T-helper 2 cell (primary cell): Measurements from ENCODE around the gene MVB12B.

Source experiments
- DNase-seq, 5 experiments: peaks; one replicate each; pipeline versions ENCODE4 v3.0.0 to v3.0.0-alpha.2; 2012 to 2022

MVB12B gene

DNA sequence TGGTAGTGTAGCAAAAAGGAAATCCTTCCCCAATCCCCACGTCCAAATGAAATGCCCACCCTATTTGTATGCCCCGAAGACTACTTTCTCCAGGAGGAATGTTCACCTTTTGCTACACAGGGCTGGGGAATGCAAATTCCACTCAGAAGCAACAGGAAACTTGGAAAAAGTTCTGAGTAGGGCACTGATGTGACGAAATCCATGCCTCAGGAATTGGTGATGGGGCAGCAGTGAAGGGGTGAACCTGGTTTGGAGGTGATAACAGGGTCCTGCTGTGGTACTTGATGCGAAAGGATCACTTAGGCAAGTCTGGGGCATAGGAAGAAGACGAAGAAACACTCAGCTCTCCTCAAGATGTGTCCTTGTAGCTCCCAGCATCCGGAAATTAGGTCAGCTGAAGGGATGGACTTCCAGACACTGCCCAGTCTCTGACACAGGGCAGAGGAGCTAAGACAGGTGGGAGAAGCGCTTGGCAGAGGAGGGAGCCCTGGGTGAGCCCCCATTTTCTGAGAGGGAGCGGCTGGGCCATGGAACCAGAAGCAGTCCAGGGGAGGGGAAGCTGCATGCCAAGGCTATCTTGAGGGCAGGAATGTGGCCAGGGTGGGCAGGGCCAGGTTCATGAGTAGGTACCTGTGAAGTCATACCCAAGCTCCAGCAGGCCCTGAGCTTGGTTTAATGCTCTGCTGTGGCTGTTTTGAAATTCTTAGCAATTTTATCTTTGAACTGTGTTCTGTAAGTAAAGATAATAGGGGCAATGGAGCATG, 22.2 kb upstream of the MVB12B start:
- DNase-seq = no peak

DNA sequence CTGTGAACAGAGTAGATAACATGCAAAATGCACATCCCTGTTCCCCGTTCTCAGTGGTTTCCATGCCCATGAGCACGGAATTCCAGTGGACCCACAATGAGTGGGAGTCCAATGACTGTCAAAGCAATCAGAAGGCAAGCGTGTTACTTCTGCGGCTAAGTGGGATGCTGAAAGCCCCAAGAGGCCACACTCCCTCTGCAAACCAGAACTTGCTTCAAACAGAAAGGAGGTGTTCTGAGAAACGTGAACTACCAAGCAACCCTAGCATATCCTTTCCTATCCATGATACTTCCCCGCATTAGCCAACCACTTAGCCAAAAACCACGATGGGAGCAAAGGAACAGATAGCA, 21.7 kb upstream of the MVB12B start:
- no peak for DNase-seq

DNA sequence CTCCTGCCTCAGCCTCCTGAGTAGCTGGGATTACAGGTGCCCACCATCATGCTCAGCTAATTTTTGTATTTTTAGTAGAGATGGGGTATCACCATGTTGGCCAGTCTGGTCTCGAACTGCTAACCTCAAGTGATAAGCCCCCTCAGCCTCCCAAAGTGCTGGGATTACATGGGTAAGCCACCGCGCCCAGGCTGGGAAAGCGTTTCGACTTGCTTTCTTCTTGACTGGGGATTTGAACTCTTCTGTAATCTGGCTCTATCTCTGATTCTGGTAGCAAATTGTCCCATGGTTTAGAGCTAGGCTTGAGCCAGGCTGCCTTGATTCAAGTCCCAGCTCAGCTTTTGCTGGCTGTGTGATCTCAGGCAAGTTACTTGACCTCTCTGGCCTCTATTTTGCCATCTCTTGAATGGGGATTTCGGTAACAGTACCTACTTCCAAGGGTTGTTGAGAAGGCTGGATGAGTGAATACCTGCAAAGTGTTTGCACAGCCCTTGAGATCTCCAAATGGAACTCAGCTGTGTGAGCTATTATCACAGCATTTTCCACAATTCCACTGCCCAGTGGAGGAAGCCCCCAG, 20.5 kb upstream of the MVB12B start:
- no peak for DNase-seq

DNA sequence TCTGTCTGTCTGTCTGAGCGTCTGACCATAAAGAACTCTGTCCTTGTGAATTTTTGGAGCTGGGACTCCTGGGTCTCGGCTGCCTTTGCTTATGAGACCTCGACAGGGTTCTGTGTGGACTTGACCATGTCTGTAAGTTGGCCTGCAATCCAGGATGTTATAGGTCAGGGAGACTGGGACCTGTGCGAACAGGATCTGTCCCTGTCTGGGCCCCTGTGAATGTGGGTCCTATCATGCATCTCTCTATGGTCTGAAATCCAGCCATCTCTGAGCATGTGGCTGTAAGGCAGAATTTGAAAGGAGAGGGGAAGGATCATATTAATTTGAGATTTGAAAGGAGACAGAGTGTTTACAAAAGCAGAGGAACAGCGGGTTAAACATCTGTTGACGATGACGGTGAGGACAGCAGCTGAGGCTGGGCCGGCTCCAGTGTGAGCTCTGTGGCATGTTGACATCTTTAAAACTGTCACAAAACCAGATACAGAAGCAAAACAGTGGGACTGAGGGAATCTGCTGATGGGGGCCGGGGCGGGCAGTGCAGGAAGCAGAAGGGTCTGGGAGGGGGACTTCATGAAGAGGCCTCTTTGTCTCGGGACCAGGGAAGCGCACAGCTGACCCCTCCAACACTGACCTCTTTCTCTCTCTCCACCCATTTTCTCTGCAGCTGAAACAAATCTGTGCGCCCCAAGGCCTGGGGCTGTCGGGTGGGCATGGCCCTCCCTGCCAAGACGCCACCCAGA, 19.1 kb upstream of the MVB12B start:
- no peak for DNase-seq

DNA sequence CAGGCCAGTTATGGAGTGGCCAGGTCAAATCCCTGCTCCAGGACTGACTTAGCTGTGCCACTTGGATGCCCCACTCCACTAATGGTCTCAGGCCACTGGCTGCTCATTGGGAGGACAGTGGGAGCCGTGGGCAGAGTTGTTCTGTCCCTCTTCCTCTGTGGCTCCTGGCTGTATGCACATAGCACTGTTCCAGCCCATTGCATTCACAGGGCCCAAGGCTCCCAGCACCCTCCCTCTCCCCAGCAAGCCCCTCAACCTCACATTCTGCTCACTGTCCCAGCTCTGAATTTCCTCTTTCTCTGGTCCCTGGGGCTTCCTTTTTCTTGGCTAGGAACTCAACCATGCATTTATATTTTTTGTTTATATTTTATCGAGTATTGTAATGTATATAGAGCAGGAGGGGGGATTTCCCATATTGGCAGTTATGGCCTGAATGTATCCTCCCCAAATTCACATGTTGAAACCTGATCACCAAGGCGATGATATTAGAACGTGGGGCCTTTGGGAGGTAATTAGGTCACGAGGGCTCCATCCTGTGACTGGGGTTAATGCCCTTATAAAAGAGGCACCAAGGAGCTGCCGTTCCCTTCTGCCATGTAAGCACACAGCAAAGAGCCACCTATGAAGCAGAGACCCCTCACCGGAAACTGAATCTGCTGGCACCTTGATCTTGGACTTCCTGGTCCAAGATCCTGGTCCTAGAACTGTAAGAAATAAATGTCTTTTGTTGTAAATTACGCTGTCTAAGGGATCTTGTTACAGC, 17.0 kb upstream of the MVB12B start:
- DNase-seq = no peak

DNA sequence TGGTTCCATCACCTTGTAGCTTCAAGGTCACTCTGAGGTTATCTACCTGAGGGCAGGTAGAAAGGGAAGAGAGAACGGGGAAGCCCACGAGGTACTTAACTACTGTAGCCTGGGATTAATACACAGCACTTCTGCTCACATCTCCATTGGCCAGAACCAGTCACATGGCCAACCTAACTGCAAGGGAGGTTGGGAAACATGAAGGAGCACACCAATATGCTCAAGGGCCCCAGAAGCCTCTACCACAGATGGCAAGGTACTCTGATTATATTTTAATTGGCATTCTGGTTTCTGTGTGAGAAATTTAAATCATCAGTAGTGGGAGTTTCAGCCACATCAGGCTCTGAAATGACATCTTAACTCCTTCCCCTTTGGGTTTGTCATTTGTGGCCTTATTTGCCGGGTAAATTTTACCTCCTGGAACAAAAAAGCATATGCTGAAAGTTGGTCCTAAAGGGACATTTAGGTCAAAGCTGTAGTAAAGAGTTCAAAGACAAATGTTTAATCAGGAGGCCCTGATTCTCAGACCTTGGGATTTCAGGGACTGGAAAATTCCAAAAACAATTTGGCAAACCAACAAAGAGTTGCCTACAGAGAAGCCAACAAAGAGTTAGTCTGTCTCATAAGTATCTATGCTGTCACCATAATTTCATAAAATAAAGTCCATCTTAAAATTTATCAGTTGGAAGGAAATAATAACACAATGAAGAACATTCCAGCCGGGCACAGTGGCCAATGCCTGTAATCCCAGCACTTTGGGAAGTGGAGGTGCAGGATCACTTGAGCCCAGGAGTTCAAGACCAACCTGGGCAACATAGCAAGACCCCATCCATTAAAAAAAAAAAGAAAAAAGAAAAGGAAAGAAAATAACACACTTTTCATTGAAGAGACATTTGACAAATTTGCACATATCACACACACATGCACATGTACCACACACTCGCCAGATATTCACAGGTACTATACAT, 13.8 kb upstream of the MVB12B start:
- DNase-seq = no peak

DNA sequence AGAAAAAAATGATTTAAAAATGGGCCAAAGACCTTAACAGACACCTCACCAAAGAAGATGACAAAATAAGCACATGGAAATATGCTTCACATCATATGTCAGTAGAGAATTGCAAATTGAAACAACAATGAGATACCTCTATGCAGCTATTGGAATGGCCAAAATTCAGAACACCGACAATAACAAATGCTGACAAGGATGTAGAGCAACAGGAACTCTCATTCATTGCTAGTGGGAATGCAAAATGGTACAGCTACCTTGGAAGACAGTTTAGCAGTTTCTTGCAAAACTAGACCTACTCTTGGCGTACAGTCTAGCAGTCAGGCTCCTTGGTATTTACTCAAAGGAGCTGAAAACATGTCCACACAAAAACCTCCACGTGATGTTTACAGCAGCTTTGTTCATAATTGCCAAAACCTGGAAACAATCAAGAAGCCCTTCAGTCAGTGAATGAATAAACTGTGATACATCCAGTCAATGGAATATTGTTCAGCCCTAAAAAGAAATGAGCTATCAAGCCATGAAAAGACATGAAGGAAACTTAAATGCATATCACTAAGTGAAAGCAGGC, 10.5 kb upstream of the MVB12B start:
- DNase-seq = no peak

DNA sequence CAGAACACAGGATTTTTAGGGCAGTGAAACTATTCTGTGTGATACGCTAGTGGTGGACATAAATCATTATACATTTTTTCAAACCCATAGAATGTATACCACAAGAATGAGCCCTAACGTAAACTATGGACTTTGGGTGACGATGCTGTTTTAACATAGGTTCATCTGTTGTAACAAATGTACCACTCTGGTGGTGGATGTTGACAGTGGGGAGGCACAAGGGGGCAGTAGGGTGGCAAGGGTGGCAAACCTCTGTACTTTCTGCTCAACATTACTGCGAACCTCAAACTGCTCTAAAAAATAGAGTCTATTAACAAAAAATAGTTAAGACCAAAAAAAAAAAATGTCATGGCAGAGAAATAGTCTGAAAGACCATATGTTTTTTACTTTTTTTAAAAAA, 9.1 kb upstream of the MVB12B start:
- DNase-seq = peak in 3 of 5 experiments; percentile 12 to 73 (median 21)

DNA sequence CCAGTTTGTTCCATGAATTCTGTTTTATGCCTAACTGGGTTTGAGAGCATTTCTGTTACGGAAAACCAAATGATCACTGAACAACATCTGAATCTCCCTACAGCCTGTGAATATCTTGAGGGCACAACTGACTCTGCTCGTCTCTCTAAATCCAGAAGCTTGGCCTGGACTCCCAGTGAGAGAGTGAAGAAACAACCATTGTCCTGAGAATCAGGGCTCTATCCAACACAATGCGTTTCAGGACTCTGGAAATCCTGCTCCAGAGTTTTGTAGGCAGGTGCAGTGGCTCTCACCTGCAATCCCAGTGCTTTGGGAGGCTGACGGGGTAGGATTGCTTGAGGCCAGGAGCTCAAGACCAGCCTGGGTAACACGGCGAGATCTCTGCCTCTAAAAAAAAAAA, 7.8 kb upstream of the MVB12B start:
- no peak for DNase-seq

DNA sequence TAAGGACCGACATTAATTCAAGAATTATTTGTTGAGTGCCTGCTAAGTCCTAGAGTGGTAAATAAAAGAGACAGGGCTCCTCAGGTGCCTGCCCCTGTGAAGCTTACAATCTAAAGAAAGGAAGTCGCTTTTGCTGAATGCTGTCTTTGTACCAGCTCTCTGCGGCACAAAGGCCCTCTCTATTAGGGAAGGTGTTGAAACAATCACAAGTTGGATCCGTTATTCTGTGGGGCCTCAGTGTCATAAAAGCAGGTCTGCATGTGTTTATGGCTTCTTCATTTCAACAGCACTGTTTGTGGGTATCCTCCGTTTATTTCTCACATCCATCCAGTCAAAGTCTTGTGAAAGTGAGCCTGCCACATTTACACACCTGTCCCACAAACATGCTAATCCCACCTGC, 7.0 kb upstream of the MVB12B start:
- no peak for DNase-seq

DNA sequence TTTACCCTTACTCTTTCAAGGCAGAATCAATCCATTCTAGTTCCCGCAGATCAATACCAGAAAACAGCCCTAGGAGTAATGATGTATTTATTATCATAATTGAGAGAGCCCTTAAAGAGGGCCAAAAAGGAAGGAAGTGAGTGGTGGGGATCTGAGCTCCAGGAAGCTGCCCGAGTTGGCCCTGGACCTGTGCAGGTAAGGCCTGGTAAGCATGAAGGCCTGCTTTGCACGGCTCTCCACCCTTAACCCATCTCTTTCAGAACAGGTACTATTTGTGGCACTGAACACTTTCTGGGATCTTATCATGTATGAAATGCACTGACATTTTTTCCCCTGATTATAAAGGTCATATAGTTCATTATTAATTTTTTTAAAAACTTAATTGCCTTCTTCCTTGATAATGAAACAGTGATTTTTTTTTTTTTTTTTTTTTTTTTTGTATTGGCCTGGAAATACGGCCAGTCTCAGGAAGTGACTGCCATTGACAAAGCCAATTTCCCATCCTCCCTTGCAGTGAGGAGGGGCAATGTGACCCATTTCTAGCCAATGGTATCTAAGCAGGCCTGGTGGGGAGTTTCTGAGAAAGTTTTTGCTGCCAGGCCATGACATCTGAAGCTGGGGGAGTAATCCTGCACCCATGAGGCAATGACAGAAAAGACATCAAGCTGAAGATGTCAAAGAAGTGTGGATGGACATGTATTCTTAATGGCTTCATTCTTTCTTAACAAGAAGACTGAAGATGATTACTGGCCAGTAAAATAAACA, 6.3 kb upstream of the MVB12B start:
- peak in 1 of 5 experiments; percentile 15 for DNase-seq

DNA sequence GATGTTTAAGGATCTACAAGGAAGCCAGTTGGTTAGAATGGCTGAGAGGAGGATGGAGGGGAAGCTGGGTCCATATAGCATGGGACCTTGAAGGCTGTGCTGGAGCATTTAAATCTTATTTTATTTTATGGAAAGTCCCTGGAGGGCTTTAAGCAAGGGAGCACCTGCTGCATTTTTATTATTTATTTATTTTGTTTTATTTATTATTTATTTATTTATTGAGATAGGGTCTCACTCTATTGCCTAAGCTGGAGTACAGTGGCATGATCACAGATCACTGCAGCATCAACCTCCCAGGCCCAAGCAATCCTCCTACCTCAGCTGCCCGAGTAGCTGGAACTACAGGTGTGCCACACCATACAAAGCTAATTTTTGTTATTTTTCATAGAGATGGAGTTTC, 4.9 kb upstream of the MVB12B start:
- DNase-seq = no peak

DNA sequence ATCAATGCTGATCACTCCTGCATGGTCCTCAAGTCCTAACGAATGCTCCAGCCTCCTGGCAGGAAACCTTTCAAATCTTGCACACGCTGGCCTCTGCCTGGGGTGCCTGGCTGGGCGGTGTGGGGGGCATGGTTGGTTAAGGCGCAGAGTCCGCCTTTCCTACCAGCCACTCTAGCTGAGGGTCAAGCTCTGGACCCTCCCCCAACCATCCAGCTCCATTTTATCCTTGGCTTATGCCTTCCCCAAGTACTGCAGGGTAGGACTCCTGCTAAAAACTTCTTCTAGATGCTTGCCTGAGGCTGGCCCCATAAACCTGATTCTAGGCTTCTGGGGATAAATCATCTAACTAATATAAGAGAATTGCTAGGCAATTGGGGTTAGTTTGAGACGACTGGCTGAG, 808 bp upstream of the MVB12B start:
- no peak for DNase-seq

DNA sequence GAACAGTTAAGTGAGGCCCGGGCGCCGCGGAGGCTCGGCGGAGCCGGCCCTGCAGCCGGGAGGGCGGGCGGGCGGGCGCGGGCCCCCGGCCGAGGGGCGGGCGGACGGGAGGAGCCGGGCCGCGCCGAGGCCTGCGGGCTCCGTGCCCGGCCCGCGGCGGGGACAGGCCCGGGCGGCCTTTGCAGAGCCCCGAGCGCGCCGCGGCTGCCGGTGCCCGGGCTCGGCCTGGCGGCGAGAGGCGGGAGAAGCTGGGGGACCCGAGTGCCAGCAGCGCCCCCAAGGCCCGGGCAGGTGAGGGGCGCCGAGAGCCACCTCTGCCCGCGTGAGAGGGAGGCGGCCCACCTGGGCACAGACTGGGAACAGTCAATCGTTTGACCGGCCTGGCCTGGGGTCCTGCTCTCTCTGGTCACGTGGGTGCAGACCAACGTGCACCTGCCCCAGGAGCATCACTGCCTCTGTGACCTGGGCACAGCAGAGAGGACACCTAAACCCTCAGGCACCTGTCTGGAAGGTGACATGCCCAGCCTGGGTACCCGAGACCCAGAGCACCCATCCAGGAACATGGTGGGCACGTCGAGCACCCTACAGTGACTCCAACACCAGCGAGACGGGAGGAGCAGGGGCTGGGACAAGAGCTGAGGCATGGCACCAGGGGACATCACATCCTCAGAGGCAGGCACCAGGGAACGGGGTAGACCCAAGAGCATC, 531 bp downstream of the MVB12B start:
- no peak for DNase-seq

DNA sequence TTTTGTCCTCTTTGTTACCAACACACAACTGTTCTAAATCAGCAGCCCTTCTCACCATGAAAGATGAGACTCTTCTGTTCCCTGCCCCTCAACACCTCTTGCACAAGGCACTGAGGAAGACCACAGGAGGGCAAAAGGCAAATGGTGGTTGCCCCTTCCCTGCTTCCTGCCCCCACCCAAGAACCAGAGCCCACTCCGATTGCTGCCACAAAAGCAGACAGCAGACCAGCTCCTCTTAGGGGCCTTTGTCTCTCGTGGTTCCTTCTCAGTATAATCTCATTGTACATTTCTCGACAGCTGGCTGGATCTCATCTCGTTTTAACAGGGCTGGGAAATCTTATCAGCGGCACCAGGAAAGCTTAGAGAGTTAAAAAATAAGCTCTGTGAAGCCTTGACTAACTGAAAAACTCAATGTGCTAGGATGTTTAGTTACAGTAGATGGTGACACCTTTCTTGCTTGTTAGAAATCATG, 1.1 kb downstream of the MVB12B start:
- DNase-seq = no peak

DNA sequence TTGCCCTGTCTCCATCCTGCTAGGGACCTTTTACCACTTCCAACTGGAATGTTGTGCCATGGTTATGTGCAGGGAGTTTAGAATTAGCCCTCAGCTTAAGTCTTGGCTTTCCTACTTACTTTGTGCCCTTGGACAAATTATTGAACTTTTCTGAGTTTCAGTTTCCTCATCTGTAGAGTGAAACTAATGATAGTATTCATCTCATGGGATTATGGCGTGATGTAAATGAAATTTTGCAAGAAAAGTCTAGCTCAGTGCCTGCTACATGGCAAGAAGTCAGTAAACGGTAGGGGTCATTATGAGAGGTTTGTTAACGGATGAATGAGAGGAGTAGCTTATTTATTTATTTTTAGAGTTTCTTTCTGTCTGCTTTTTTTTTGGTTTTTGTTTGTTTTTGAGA, 1.8 kb downstream of the MVB12B start:
- no peak for DNase-seq

DNA sequence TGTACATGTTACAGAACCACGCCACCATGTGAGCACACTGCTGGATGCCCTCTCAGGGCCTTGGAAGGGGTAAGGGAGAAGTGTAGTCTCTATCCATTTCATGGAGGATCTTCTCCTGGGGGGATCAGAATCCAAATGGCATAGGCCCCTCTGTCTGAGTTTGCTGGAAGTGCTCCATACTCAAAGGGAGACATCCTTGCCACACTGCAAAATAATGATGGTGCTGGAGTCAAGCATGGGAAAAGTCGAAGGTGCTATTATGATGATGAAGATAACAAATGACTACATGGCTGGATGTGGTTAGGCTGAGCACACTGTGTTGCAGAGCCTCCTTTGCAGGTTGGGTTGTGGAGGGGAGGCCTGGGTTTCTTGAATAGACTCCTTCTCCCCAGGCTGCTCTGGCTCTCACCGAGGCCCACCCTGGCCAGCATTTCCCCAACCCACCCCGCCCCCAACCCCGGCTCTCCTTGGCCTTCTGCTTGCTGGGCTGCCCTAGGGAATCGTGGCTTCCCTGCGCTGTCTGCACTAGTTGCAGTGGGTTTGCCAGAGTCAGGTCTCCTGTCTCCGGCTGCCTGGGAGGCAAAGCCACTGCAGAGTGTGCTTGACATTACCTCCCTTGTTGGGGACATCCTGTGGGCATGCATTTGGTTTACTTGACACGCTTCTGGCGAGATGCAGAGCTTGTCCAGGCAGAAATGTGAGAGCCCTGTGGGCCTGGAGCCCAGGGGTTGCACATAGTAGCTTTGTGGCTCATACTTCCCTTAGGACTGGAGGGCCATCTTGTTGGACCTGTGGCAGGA, 3.0 kb downstream of the MVB12B start:
- DNase-seq = peak in 2 of 5 experiments; percentile 33 to 79

DNA sequence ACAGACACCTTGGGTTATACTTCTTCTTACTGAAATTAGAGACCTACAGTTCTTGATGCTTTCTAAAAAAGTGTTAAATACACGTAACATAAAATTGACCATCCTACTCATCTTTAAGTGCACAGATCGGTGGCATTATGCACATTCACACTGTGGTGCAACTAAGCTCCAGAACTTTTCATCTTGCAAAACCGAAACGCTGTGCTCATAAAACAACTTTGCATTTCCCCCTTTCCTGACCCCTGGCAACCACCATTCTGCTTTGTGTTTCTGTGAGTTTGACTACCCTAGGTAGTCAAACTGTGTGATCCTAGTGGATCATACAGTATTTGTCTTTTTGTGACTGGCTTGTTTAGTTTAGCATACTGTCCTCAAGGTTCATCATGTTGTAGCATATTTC, 3.9 kb downstream of the MVB12B start:
- no peak for DNase-seq
